Right atrium auricular region (tissue), 2 donors: ENCODE results near the gene SERPINA4. TPM values are rescaled to one million over a fixed set of nuclear protein-coding genes. Genes with fewer than 3 reads are reported as not detected.

Experiments
- DNase-seq: peaks from one replicate; pipeline ENCODE4 v3.0.0-alpha.2; 2019; ENCODE audit warnings: low spot score
- H3K27ac ChIP-seq, 2 donors: fragments of 200-600 bp; sonication (generic); 1 replicate in 1 of 2; 2 replicates in 1 of 2; pipeline ENCODE4 v1.5.1; 2016 to 2019
- H3K27me3 ChIP-seq, 2 donors: fragments of 200-600 bp; sonication (generic); one replicate each; pipeline versions ENCODE4 v1.5.1 to v1.6.0; 2017 to 2019
- H3K36me3 ChIP-seq: fragments of 200-600 bp; sonication (generic); one replicate; pipeline ENCODE4 v1.5.1; 2016
- H3K4me1 ChIP-seq, 2 donors: fragments of 200-600 bp; sonication (generic); one replicate each; pipeline versions ENCODE4 v1.5.1 to v1.6.0; 2017 to 2019
- H3K4me3 ChIP-seq, 2 donors: fragments of 200-600 bp; sonication (generic); 1 replicate in 1 of 2; 2 replicates in 1 of 2; pipeline ENCODE4 v1.5.1; 2017 to 2019; ENCODE audit warnings: mild to moderate bottlenecking in 1 of 2, moderate library complexity in 1 of 2
- H3K9me3 ChIP-seq, 2 donors: fragments of 200-600 bp; sonication (generic); one replicate each; pipeline ENCODE4 v1.5.1; 2019
- total RNA-seq, 2 donors: library from RNA; depleted of rRNA; stranded (reverse); fragments of >200 nt; gene quantifications; one replicate each; pipeline ENCODE4 v1.1.0, GENCODE V29; 2016
- TF ChIP-seq, protein P1 (sequence below), 2 donors: fragments of 200-600 bp; sonication (generic); IDR thresholded peaks; one replicate each; pipeline ENCODE4 v1.5.1; 2019; ENCODE audit warnings: antibody characterized with exemption in 2 of 2

Gene SERPINA4
- total RNA-seq, 2 donors from 2014 or later, result not detected

GRCh38 chr14:94612580-94613554 is 51.6 kb downstream of the SERPINA4 start:
- no peak for DNase-seq
- Histone ChIP-seq H3K27me3 (no peaks in the 10 kb centered on the region), H3K4me1 (peaks cover 0 to 4% of the 10 kb centered on the region in 2 donors), H3K9me3 (peaks cover 0 to 11% of the 10 kb centered on the region in 2 donors), H3K4me3 (peak overlapping the region; percentile 15 to 23), H3K27ac (peak overlapping the region; percentile 31 to 52), H3K36me3 (peaks cover 3% of the 10 kb centered on the region)
- TF ChIP-seq, protein P1, sequence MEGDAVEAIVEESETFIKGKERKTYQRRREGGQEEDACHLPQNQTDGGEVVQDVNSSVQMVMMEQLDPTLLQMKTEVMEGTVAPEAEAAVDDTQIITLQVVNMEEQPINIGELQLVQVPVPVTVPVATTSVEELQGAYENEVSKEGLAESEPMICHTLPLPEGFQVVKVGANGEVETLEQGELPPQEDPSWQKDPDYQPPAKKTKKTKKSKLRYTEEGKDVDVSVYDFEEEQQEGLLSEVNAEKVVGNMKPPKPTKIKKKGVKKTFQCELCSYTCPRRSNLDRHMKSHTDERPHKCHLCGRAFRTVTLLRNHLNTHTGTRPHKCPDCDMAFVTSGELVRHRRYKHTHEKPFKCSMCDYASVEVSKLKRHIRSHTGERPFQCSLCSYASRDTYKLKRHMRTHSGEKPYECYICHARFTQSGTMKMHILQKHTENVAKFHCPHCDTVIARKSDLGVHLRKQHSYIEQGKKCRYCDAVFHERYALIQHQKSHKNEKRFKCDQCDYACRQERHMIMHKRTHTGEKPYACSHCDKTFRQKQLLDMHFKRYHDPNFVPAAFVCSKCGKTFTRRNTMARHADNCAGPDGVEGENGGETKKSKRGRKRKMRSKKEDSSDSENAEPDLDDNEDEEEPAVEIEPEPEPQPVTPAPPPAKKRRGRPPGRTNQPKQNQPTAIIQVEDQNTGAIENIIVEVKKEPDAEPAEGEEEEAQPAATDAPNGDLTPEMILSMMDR (IDR thresholded peaks at IDR 0.05), result no peak

- H3K36me3 ChIP-seq, result peaks cover 14% of the 10 kb centered on the region
- no peak overlapping the region for H3K27ac ChIP-seq
- peaks cover 0 to 22% of the 10 kb centered on the region in 2 donors for H3K9me3 ChIP-seq
- no peaks in the 10 kb centered on the region for H3K27me3 ChIP-seq
- H3K4me1 ChIP-seq, result peaks cover 0 to 4% of the 10 kb centered on the region in 2 donors
- DNase-seq, result no peak
- TF ChIP-seq, protein P1 (IDR thresholded peaks at IDR 0.05), result no peak
- peak overlapping the region in 1 of 2 donors; percentile 23 for H3K4me3 ChIP-seq
Observed at GRCh38 chr14:94613720-94614644, 52.7 kb downstream of the SERPINA4 start.

GRCh38 chr14:94614802-94615201 is 53.6 kb downstream of the SERPINA4 start:
- Histone ChIP-seq H3K27me3 (no peaks in the 10 kb centered on the region), H3K4me3 (no peak overlapping the region), H3K9me3 (peaks cover 0 to 24% of the 10 kb centered on the region in 2 donors), H3K36me3 (peaks cover 14% of the 10 kb centered on the region), H3K27ac (no peak overlapping the region), H3K4me1 (peaks cover 0 to 4% of the 10 kb centered on the region in 2 donors)
- no peak for DNase-seq
- TF ChIP-seq, protein P1 (IDR thresholded peaks at IDR 0.05), result no peak

- TF ChIP-seq, protein P1 (IDR thresholded peaks at IDR 0.05), result no peak
- DNase-seq, result no peak
- Histone ChIP-seq H3K27me3 (no peaks in the 10 kb centered on the region), H3K36me3 (peaks cover 14% of the 10 kb centered on the region), H3K9me3 (peaks cover 0 to 24% of the 10 kb centered on the region in 2 donors), H3K27ac (no peak overlapping the region), H3K4me1 (peaks cover 0 to 4% of the 10 kb centered on the region in 2 donors), H3K4me3 (no peak overlapping the region)
Observed at GRCh38 chr14:94615254-94615653, 54.0 kb downstream of the SERPINA4 start.

DNA sequence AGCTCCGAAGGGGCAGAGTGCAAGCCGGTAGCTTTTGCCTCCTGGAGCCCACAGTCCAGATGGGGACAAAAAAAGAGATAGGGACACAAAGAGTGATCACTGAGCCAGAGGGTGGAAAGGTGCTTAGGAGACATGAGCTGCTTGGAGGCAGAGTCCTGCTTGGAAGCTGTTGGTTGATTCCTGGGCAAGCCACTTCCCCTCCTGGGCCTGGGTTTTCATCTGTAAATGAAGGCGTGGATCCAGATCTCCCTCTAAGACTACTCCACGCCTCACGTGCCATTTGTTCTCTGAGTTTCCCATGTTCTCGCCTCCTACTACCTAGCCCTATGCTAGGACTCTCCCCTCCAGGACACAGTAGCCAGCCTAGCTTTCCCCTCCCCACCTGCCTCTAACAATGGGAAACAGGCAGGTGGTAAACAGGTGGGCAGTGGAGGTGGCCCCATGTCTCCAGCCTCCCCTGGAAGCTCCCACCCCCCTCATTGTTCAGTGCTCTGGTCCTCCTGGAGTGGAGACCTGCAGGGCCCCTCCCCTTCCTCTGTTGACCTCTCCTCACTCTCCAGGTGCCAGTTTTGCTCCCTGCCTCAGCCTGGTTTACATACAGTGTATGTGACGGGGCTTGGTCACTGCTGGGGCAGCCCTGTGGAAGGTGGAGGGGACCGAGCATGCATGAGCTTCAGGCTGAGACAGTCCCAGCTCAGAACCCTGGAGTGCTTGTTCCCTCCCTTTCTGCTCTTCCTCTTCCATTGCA is 54.8 kb downstream of the SERPINA4 start:
- TF ChIP-seq, protein P1 (IDR thresholded peaks at IDR 0.05), result no peak
- no peak for DNase-seq

More for the DNA sequence above, 54.8 kb downstream of the SERPINA4 start:
- Histone ChIP-seq H3K4me3 (no peak overlapping the region), H3K27ac (no peak overlapping the region), H3K36me3 (peaks cover 14% of the 10 kb centered on the region), H3K27me3 (no peaks in the 10 kb centered on the region), H3K4me1 (peaks cover 0 to 4% of the 10 kb centered on the region in 2 donors), H3K9me3 (peaks cover 0 to 24% of the 10 kb centered on the region in 2 donors)
